Kidney (tissue), 14 donors: ENCODE results near the gene SYPL1. TPM values are rescaled to one million over a fixed set of nuclear protein-coding genes. Genes with fewer than 3 reads are reported as not detected.
A peak's percentile ranks its signal among the peaks of the same experiment; 100 is the strongest.

Source experiments
- DNase-seq, 5 donors: peaks; one replicate each; pipeline ENCODE4 v3.0.0-alpha.2; 2013 to 2020
- FAIRE-seq: peaks from 2 replicates; lab custom pipeline; 2012; peaks lifted over from hg19 to GRCh38; lab: Jason Lieb, UNC
- H3K27ac ChIP-seq, 2 donors: one replicate each; pipeline ENCODE4 v1.7.0; 2013; ENCODE audit warnings: low read depth in 2 of 2, low read length in 2 of 2, inconsistent platforms in 1 of 2
- H3K27me3 ChIP-seq: one replicate; pipeline ENCODE4 v1.7.1; 2013; ENCODE audit warnings: low read length, inconsistent platforms; ENCODE audit not compliant: control insufficient read depth, insufficient read depth
- H3K36me3 ChIP-seq, 3 donors: one replicate each; pipeline versions ENCODE4 v1.7.0 to v1.7.1; 2013; ENCODE audit warnings: low read length in 3 of 3, control low read depth in 1 of 3, inconsistent platforms in 1 of 3; ENCODE audit not compliant: insufficient read depth in 3 of 3, control insufficient read depth in 2 of 3
- H3K4me1 ChIP-seq, 3 donors: one replicate each; pipeline versions ENCODE4 v1.7.0 to v1.7.1; 2013; ENCODE audit warnings: low read length in 3 of 3, inconsistent platforms in 1 of 3, low read depth in 1 of 3; ENCODE audit not compliant: control insufficient read depth in 2 of 3, insufficient read depth in 2 of 3
- H3K4me3 ChIP-seq, 3 donors: one replicate each; pipeline versions ENCODE4 v1.7.0 to v1.8.1; 2013; ENCODE audit warnings: low read length in 3 of 3, control low read depth in 1 of 3, inconsistent platforms in 1 of 3
- H3K9ac ChIP-seq, 3 donors: one replicate each; pipeline versions ENCODE4 v1.7.0 to v1.7.1; 2013; ENCODE audit warnings: low read length in 3 of 3, control low read depth in 1 of 3, inconsistent platforms in 1 of 3
- H3K9me3 ChIP-seq, 3 donors: one replicate each; pipeline versions ENCODE4 v1.7.0 to v1.7.1; 2013; ENCODE audit warnings: low read length in 3 of 3, control low read depth in 1 of 3, inconsistent platforms in 1 of 3; ENCODE audit not compliant: control insufficient read depth in 2 of 3, insufficient read depth in 1 of 3
- intact Hi-C: fragments of 100-400 bp; cut with DNase I; formaldehyde crosslinking; loops from one replicate; pipeline ENCODE4 v1.11.1; 2022
- polyA plus RNA-seq: library from polyadenylated mRNA; stranded (reverse); fragments of 350-450 nt; fragmentation: Illumina TruSeq; extraction: RNeasy Lipid Tissue Mini Kit (QIAGEN cat#74804); gene quantifications from one replicate; pipeline ENCODE4 v1.2.3, GENCODE V29; 2014; ENCODE audit warnings: low read depth, low replicate concordance; ENCODE audit not compliant: insufficient read depth
- total RNA-seq: library from RNA; stranded (reverse); fragmentation: NEBNext Ultra II Directional; extraction: Animal tissue kit (Norgen Biotek cat#: 25700); gene quantifications from one replicate; pipeline ENCODE4 v1.2.1, GENCODE V29; 2021
- TF ChIP-seq, protein P1 (sequence below): IDR thresholded peaks from 3 replicates; pipeline ENCODE4 v1.5.1; 2012; ENCODE audit warnings: mild to moderate bottlenecking, moderate library complexity, borderline replicate concordance; ENCODE audit not compliant: insufficient read depth; ENCODE audit errors: extremely low read depth
- donor health status: control.
- donor health status: control.
- donor health status: control.
- donor health status: control.
- donor health status: control.
- donor health status: DM: yes; HTN: yes; CAD: no.
- donor health status: Normal renal cell carcinoma (clear cell type).

The SYPL1 gene
- total and polyA plus RNA-seq, 2 donors from 2014 or later: 90.8 to 111 TPM

DNA sequence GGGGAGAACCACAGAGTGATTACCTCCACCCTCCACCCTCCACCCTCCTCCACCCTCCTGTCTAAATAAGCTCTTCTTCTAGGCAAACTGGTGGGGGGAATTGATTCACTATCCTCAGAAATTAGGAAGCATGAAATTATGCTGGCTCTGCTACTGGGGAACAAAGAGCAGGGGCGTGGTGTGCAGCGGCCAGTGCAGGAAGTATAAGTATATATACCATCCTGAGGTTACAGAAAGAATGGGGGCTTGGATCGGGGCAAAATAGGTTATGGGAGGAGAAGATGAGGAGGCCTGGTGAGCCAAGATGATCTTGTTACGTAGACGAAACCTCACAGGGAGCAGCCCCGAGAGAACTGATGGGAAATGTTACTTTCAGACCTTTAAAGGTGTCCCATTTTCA is 49.1 kb downstream of the SYPL1 start:
- peak in 1 of 5 donors; percentile 10 for DNase-seq
- no peak for FAIRE-seq
- intact Hi-C loops: no loop called here
- no peak overlapping the region for H3K27ac ChIP-seq
- H3K36me3 ChIP-seq: no peaks in the 10 kb centered on the region
- TF ChIP-seq, protein P1, sequence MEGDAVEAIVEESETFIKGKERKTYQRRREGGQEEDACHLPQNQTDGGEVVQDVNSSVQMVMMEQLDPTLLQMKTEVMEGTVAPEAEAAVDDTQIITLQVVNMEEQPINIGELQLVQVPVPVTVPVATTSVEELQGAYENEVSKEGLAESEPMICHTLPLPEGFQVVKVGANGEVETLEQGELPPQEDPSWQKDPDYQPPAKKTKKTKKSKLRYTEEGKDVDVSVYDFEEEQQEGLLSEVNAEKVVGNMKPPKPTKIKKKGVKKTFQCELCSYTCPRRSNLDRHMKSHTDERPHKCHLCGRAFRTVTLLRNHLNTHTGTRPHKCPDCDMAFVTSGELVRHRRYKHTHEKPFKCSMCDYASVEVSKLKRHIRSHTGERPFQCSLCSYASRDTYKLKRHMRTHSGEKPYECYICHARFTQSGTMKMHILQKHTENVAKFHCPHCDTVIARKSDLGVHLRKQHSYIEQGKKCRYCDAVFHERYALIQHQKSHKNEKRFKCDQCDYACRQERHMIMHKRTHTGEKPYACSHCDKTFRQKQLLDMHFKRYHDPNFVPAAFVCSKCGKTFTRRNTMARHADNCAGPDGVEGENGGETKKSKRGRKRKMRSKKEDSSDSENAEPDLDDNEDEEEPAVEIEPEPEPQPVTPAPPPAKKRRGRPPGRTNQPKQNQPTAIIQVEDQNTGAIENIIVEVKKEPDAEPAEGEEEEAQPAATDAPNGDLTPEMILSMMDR: no peak
- no peak overlapping the region for H3K9ac ChIP-seq
- H3K4me3 ChIP-seq: no peak overlapping the region
- H3K9me3 ChIP-seq: no peaks in the 10 kb centered on the region
- H3K27me3 ChIP-seq: no peaks in the 10 kb centered on the region
- H3K4me1 ChIP-seq: peaks cover 0 to 30% (median 20%) of the 10 kb centered on the region in 3 donors

DNA sequence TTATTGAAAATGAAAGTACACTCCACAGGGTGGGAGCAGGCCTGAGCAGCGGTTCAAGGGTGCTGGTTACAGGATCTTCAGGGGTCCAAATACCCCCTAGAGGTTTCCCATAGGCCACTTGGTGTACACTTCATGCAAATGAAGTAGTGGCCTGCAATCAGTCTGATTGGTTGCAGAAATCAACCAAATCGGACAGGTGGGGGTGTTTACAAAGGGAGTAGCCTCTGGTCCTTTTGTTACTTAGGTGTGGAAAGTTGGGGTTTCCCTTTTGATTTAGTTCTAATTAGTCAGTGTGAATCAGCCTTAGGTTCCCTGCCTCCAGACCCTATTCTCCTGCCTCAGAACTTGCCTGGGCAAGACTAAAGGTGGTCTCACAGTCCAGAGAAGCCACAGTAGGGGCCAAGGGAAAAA is 49.6 kb downstream of the SYPL1 start:
- peaks cover 0 to 33% (median 20%) of the 10 kb centered on the region in 3 donors for H3K4me1 ChIP-seq
- peak in 1 of 5 donors; percentile 1 for DNase-seq
- H3K9me3 ChIP-seq: no peaks in the 10 kb centered on the region
- no peaks in the 10 kb centered on the region for H3K27me3 ChIP-seq
- H3K36me3 ChIP-seq: no peaks in the 10 kb centered on the region
- TF ChIP-seq, protein P1: no peak
- intact Hi-C loops: no loop called here
- no peak for FAIRE-seq
- H3K27ac ChIP-seq: no peak overlapping the region
- H3K4me3 ChIP-seq: no peak overlapping the region
- H3K9ac ChIP-seq: no peak overlapping the region

DNA sequence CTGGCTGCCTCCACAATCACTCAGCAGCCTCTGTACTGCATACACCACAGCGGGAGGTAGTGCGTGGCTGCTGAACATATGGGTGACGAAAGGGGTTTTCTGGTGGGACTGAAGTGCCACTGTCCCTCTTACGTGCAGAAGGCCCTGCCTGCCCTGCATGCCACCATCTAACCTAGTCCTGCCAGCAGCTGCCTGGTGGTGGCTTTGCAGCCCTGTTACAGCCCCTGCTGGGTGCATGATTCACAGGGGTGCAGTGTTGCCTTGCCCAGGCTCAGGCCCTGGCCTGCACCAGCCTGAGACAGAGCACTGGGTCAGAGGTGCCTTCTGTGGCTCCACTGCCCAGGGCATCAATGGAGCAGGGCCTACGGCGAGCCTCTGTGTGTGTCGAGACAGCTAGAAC is 50.1 kb downstream of the SYPL1 start:
- H3K9ac ChIP-seq: no peak overlapping the region
- no peaks in the 10 kb centered on the region for H3K9me3 ChIP-seq
- no peaks in the 10 kb centered on the region for H3K27me3 ChIP-seq
- H3K4me1 ChIP-seq: peaks cover 2 to 38% (median 20%) of the 10 kb centered on the region in 3 donors
- H3K27ac ChIP-seq: no peak overlapping the region
- FAIRE-seq (no peak), DNase-seq (peak in 2 of 5 donors; percentile 5 to 30)
- TF ChIP-seq, protein P1: no peak
- intact Hi-C loops: no loop called here
- H3K36me3 ChIP-seq: no peaks in the 10 kb centered on the region
- H3K4me3 ChIP-seq: no peak overlapping the region
